ENCODE measurements around the gene ICA1L. TPM values are rescaled to one million over a fixed set of nuclear protein-coding genes. Genes with fewer than 3 reads are reported as not detected.
"Not testable (repeated sequence)": the region's sequence is repeated elsewhere in the genome, so short reads cannot be mapped to it uniquely, and the experiment has no call there.

The ICA1L gene
- total and polyA plus RNA-seq, 12 donors = 7.2 to 17.5 (median 8.4) TPM

DNA sequence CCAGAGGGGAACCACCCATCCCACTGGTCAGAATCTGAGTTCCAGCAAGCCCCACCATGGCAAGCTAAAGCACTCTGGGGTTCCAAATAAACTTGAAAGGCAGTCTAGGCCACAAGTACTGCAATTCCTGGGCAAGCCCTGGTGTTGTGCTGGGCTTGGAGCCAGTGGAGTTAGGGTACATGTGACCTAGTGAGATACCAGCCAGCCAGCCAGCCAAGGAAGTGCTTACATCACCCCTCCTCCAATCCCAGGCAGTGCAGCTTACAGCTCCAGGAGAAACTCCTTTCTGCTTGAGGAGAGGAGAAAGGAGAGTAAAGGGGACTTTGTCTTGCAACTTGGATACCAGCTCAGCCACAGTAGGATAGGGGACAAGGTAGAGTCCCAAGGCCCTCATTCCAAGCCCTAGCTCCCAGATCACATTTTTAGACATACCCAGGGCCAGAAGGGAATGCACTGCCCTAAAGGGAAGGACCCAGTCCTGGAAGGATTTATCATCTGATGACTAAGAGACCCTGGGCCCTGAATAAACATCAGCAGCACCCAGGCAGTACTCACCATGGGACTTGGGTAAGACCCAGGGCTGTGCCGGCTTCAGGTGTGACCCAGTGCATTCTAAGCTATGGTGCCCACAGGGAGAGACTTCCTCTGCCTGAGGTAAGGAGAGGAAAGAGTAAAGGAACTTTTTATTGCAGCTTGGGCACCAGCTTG is 64.0 kb downstream of the ICA1L start:
- H3K9me3 ChIP-seq (replicated peaks in 1 of 3); H3K27me3 ChIP-seq; intact Hi-C loops (cut with DNase I); H3K4me3 ChIP-seq; H3K36me3 ChIP-seq (replicated peaks in 1 of 2): not testable (repeated sequence)
- Histone ChIP-seq H3K4me1 (replicated peaks in 1 of 2) (peaks cover 6 to 10% of the 10 kb centered on the region in 2 donors), H3K27ac (peak overlapping the region in 3 of 5 donors; percentile 17 to 69 (median 63))
- WGBS, 4 donors = 68 to 86% (median 74%) methylated on average over 1 of the region's 1 CpG
- peak in 1 of 2 donors; percentile 13 for TF ChIP-seq POLR2A (IDR thresholded peaks at IDR 0.05)
- peak; percentile 65 to 93 (median 91) for DNase-seq

DNA sequence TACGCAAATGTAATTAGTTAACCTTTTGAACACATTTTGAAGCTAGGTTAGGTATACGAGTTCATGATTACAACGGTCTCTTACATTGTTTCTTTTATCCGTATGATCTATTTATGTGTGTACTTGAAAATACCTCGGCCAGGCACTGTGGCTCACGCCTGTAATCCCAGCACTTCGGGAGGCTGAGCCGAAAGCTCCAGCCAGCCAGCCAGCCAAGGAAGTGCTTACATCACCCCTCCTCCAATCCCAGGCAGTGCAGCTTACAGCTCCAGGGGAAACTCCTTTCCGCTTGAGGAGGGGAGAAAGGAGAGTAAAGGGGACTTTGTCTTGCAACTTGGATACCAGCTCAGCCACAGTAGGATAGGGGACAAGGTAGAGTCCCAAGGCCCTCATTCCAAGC is 65.7 kb downstream of the ICA1L start:
- H3K27ac ChIP-seq, H3K4me3 ChIP-seq, H3K27me3 ChIP-seq: not testable (repeated sequence)

DNA sequence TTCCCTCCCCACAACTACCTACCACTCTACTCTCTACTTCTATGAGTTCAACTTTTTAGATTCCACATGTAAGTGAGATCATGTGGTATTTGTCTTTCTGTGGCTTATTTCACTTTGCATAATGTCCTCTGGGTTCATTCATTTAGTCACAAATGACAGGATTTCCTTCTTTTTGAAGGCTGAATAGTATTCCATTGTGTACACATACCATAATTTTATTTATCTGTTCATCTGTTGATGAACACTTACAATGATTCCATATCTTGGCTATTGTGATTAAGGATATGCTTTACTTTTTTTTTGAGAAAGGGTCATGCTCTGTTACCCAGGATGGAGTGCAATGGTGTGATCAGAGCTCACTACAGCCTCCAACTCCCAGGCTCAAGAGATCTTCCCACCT is 73.6 kb downstream of the ICA1L start:
- no peak for TF ChIP-seq POLR2A (IDR thresholded peaks at IDR 0.05)
- DNase-seq = no peak
- Histone ChIP-seq H3K9me3 (replicated peaks in 1 of 3) (no peaks in the 10 kb centered on the region), H3K4me1 (replicated peaks in 1 of 2) (peaks cover 0 to 9% of the 10 kb centered on the region in 2 donors), H3K27me3 (no peaks in the 10 kb centered on the region), H3K27ac (no peak overlapping the region), H3K4me3 (no peak overlapping the region), H3K36me3 (replicated peaks in 1 of 2) (no peaks in the 10 kb centered on the region)
- intact Hi-C loops (cut with DNase I) = no loop called here

More for the DNA sequence above, 65.7 kb downstream of the ICA1L start:
- WGBS, 4 donors = 83 to 88% (median 85%) methylated on average over 9 of the region's 9 CpGs
- H3K36me3 ChIP-seq (replicated peaks in 1 of 2); H3K9me3 ChIP-seq (replicated peaks in 1 of 3); DNase-seq; intact Hi-C loops (cut with DNase I): not testable (repeated sequence)
- H3K4me1 ChIP-seq (replicated peaks in 1 of 2) = peaks cover 6 to 19% of the 10 kb centered on the region in 2 donors

DNA sequence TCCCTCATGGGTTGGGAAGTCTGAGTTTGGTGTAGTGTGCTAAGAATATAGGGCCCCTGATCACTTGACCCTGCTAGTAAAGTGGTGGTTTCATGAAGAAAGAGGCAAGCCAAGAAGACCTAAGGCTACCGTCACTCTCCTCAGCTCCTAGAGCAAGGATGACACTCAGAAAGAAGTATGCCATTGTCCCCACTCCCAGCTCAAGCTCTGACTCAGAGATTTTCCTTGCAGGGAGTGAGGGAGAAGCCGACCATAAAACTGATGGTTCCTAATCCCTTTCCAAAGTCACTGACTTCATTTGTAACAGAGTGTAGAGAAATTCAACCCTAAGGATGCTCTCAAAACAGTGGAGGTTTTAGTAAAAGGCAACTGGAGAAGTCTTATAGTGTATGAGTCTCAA is 80.9 kb downstream of the ICA1L start:
- 82 to 95% (median 93%) methylated on average over 2 of the region's 2 CpGs for whole genome bisulfite sequencing, 4 donors
- Histone ChIP-seq H3K27me3 (no peaks in the 10 kb centered on the region), H3K4me1 (replicated peaks in 1 of 2) (peaks cover 0 to 5% of the 10 kb centered on the region in 2 donors), H3K9me3 (replicated peaks in 1 of 3) (no peaks in the 10 kb centered on the region), H3K27ac (no peak overlapping the region), H3K4me3 (no peak overlapping the region), H3K36me3 (replicated peaks in 1 of 2) (no peaks in the 10 kb centered on the region)
- no peak for DNase-seq
- intact Hi-C loops (cut with DNase I) = no loop called here
- TF ChIP-seq CTCF (IDR thresholded peaks at IDR 0.05) = no peak
- TF ChIP-seq POLR2A (IDR thresholded peaks at IDR 0.05) = no peak

DNA sequence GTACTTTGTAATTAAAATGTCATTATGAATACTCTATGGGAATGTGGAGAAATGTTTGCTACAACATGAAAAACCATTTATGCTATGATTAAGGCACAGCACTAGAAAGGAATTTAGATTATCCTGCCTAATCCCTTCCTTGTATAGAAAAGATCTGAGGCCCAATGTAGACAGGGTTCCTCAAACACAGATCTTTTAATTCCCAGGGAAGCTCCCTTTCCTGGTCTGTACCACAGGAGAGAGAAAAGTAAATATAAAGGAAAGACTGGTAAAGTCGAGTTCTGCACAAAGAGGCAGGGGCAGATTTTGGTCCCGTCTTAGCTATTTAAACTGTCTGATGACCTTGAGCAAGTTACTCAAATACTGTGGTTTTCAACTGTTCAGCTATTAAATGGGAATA is 84.7 kb downstream of the ICA1L start:
- TF ChIP-seq CTCF (IDR thresholded peaks at IDR 0.05) = no peak
- TF ChIP-seq POLR2A (IDR thresholded peaks at IDR 0.05) = no peak
- Histone ChIP-seq H3K27me3 (no peaks in the 10 kb centered on the region), H3K36me3 (replicated peaks in 1 of 2) (no peaks in the 10 kb centered on the region), H3K4me1 (replicated peaks in 1 of 2) (peaks cover 9 to 23% of the 10 kb centered on the region in 2 donors), H3K9me3 (replicated peaks in 1 of 3) (no peaks in the 10 kb centered on the region), H3K4me3 (no peak overlapping the region), H3K27ac (no peak overlapping the region)
- DNase-seq = no peak
- intact Hi-C loops (cut with DNase I) = no loop called here
- WGBS, 4 donors = 53 to 68% (median 61%) methylated on average over 2 of the region's 2 CpGs

Measured in adrenal gland (tissue), 12 donors.